Endothelial cell of umbilical vein (primary cell): ENCODE results near the gene NUDT22. TPM values are rescaled to one million over a fixed set of nuclear protein-coding genes. Genes with fewer than 3 reads are reported as not detected.

Experiments
- BruUV-seq: library from RNA; stranded (reverse); fragments of 400-500 nt; replicated peaks from 2 replicates; lab custom pipeline; 2021; lab: Mats Ljungman, UMichigan
- CTCF ChIA-PET: fragments of 300-600, 350-600 bp; sonication (Branson Sonifier 250); formaldehyde crosslinking; loops from one replicate; lab custom pipeline; 2021; ENCODE audit warnings: antibody characterized with exemption, inconsistent platforms; lab: Charles Lee
- POLR2A ChIA-PET: fragments of 300-600, 350-600 bp; sonication (Branson Sonifier 250); formaldehyde crosslinking; loops from one replicate; lab custom pipeline; 2021; ENCODE audit warnings: antibody characterized with exemption, inconsistent platforms; lab: Charles Lee
- DNase-seq: peaks from one replicate; pipeline ENCODE4 v3.0.0-alpha.2; 2011; ENCODE audit warnings: low read depth, low spot score
- FAIRE-seq: peaks from 2 replicates; lab custom pipeline; 2011; peaks lifted over from hg19 to GRCh38; lab: Jason Lieb, UNC
- H2AFZ ChIP-seq: 2 replicates; pipeline ENCODE4 v1.6.0; 2012; ENCODE audit warnings: low read depth, low read length, control low read depth, inconsistent platforms
- H3K27ac ChIP-seq: 2 replicates; pipeline ENCODE4 v1.5.1; 2011; ENCODE audit warnings: low read depth, mild to moderate bottlenecking, control low read depth, low read length, moderate library complexity; ENCODE audit not compliant: insufficient read depth
- H3K27me3 ChIP-seq, 2 experiments: 2 replicates each; pipeline versions ENCODE4 v1.6.0 to v1.6.1; 2011; ENCODE audit warnings: low read length in 2 of 2, mixed read lengths in 1 of 2; ENCODE audit not compliant: control insufficient read depth in 2 of 2, insufficient read depth in 2 of 2
- H3K36me3 ChIP-seq, 2 experiments: 2 replicates in 1 of 2; 3 replicates in 1 of 2; pipeline ENCODE4 v1.5.1; 2011; ENCODE audit warnings: low read length in 2 of 2, mild to moderate bottlenecking in 1 of 2, moderate library complexity in 1 of 2; ENCODE audit not compliant: control insufficient read depth in 2 of 2, insufficient read depth in 2 of 2; ENCODE audit errors: extremely low read depth in 1 of 2
- H3K4me1 ChIP-seq: 3 replicates; pipeline ENCODE4 v1.5.1; 2011; ENCODE audit warnings: mild to moderate bottlenecking, low read length; ENCODE audit not compliant: control insufficient read depth, insufficient read depth; ENCODE audit errors: extremely low read depth
- H3K4me2 ChIP-seq: 2 replicates; pipeline ENCODE4 v1.6.1; 2011; ENCODE audit warnings: low read length, control low read depth, mixed read lengths; ENCODE audit not compliant: insufficient read depth
- H3K4me3 ChIP-seq, 3 experiments: fragments of 200-600 bp in 1 of 3; sonication (generic), shearing (Covaris generic) in 1 of 3; replicated peaks in 1 of 3; 2 replicates each; pipeline ENCODE4 v1.5.1; 2011 to 2016; ENCODE audit warnings: control low read depth in 3 of 3, low read length in 3 of 3, mild to moderate bottlenecking in 2 of 3, inconsistent platforms in 1 of 3, low read depth in 1 of 3, moderate library complexity in 1 of 3; ENCODE audit not compliant: insufficient read depth in 1 of 3
- H3K79me2 ChIP-seq: 2 replicates; pipeline ENCODE4 v1.6.0; 2012; ENCODE audit warnings: low read length, inconsistent platforms; ENCODE audit not compliant: control insufficient read depth, insufficient read depth
- H3K9ac ChIP-seq: replicated peaks from 2 replicates; pipeline ENCODE3; 2011; ENCODE audit warnings: low read length, control low read depth; ENCODE audit not compliant: insufficient read depth; ENCODE audit errors: extremely low read depth
- H3K9me1 ChIP-seq: replicated peaks from 3 replicates; pipeline ENCODE4 v1.6.0; 2011; ENCODE audit warnings: mild to moderate bottlenecking, low read length; ENCODE audit not compliant: control insufficient read depth, insufficient read depth; ENCODE audit errors: extremely low read depth
- H3K9me3 ChIP-seq: replicated peaks from 2 replicates; pipeline ENCODE4 v1.5.1; 2012; ENCODE audit warnings: low read length, inconsistent platforms; ENCODE audit not compliant: control insufficient read depth, insufficient read depth
- H4K20me1 ChIP-seq: replicated peaks from 2 replicates; pipeline ENCODE3; 2011; ENCODE audit warnings: mild to moderate bottlenecking, low read length; ENCODE audit not compliant: control insufficient read depth, insufficient read depth; ENCODE audit errors: extremely low read depth
- CTCF ChIP-seq, 2 donors: IDR thresholded peaks; 1 replicate in 1 of 2; 2 replicates in 1 of 2; pipeline ENCODE4 v1.5.1; 2011; ENCODE audit warnings: low read length in 2 of 2, mild to moderate bottlenecking in 2 of 2, moderate library complexity in 2 of 2, control low read depth in 1 of 2, inconsistent platforms in 1 of 2, low read depth in 1 of 2; ENCODE audit not compliant: insufficient read depth in 1 of 2; ENCODE audit errors: extremely low read depth in 1 of 2
- EZH2 ChIP-seq: IDR thresholded peaks from 2 replicates; pipeline ENCODE4 v1.6.1; 2012; ENCODE audit warnings: borderline replicate concordance, low read depth, mild to moderate bottlenecking, moderate library complexity, low read length, inconsistent platforms; ENCODE audit not compliant: severe bottlenecking
- FOS ChIP-seq: IDR thresholded peaks from 2 replicates; pipeline ENCODE4 v1.6.1; 2011; ENCODE audit warnings: mild to moderate bottlenecking, low read length, moderate library complexity, borderline replicate concordance; ENCODE audit not compliant: insufficient read depth
- GATA2 ChIP-seq: IDR thresholded peaks from 2 replicates; pipeline ENCODE4 v1.7.0; 2011; ENCODE audit warnings: low read depth, mild to moderate bottlenecking, moderate library complexity, mixed read lengths, low read length; ENCODE audit not compliant: insufficient read length, insufficient read depth
- JUN ChIP-seq: IDR thresholded peaks from 2 replicates; pipeline ENCODE4 v1.6.1; 2011; ENCODE audit warnings: borderline replicate concordance, low read depth; ENCODE audit not compliant: insufficient read length, insufficient read depth
- MAX ChIP-seq: IDR thresholded peaks from 2 replicates; pipeline ENCODE4 v1.6.1; 2011; ENCODE audit not compliant: insufficient read depth, insufficient read length
- MYC ChIP-seq: IDR thresholded peaks from one replicate; pipeline ENCODE4 v1.6.1; 2011; ENCODE audit warnings: mild to moderate bottlenecking, low read depth, low read length
- POLR2A ChIP-seq: IDR thresholded peaks from 2 replicates; pipeline ENCODE4 v1.6.1; 2012; ENCODE audit warnings: low read depth, mild to moderate bottlenecking, control low read depth, low read length
- POLR2AphosphoS5 ChIP-seq: IDR thresholded peaks from 2 replicates; pipeline ENCODE4 v1.6.1; 2012; ENCODE audit warnings: low read depth, mild to moderate bottlenecking, control low read depth, low read length, moderate library complexity; ENCODE audit not compliant: insufficient read depth
- dilution Hi-C: fragments of 300-500 bp; cut with MboI; formaldehyde crosslinking; loops from one replicate; pipeline ENCODE4 v1.15.0; 2019; ENCODE audit warnings: low sequenced_read_pairs; ENCODE audit not compliant: extremely low pct_ligation_motif_present
- intact Hi-C: fragments of 100-400 bp; cut with micrococcal nuclease; formaldehyde crosslinking; loops from one replicate; pipeline ENCODE4 v1.10.0; 2022
- polyA plus RNA-seq, 4 experiments: library from polyadenylated mRNA; depleted of rRNA in 3 of 4; stranded (reverse) in 3 of 4; unstranded in 1 of 4; fragments of >200 nt; gene quantifications; 2 replicates each; pipeline versions ENCODE4 v1.2.1 to v1.2.3, GENCODE V29; 2011 to 2012; ENCODE audit warnings: missing spikeins in 1 of 4
- total RNA-seq: library from RNA; stranded (reverse); gene quantifications from 2 replicates; pipeline ENCODE4 v1.2.3, GENCODE V29; 2021

Gene NUDT22
- total and polyA plus RNA-seq, 2 donors (not counting 3 experiments of a cell fraction or from before 2014, with no cell fraction given): 37.8 to 54.8 TPM

GRCh38 chr11:64269540-64270220, 43.6 kb downstream of the NUDT22 start:
- TF ChIP-seq CTCF (IDR thresholded peaks at IDR 0.05; ENCODE audit: extremely low read depth in 1 of 2, insufficient read depth in 1 of 2, low read depth in 1 of 2, low read length in 2 of 2): no peak
- no peak for TF ChIP-seq MYC
- TF ChIP-seq POLR2AphosphoS5: peak; percentile 92
- TF ChIP-seq FOS: no peak
- TF ChIP-seq JUN: no peak
- peak; percentile 73 for TF ChIP-seq POLR2A
- no peak for TF ChIP-seq MAX
- no peak for TF ChIP-seq EZH2
- TF ChIP-seq GATA2: no peak
- POLR2A ChIA-PET: interaction anchor here (1.0 to 2.6 kb wide), 2 partner anchors 24 to 28 kb away, joined by 3 to 10 read pairs; partner anchors contain the start of gene PPP1R14B
- H3K4me3 ChIP-seq: peak overlapping the region in 2 of 3 experiments; percentile 58 to 66
- CTCF ChIA-PET: interaction anchor here (0.9 to 5.6 kb wide), 9 partner anchors 11 to 85 kb away, joined by 3 to 60 read pairs (median 5); partner anchors contain the start of genes CATSPERZ, FERMT3, PLCB3 and PPP1R14B
- intact Hi-C loops (loop anchor here (1.0 to 2.0 kb wide), 8 partner anchors 16 to 509 kb away; partner anchors contain the start of genes DNAJC4, ESRRA, GPR137 and PLCB3), dilution Hi-C loops (no loop called here)
- H2AFZ ChIP-seq: peak overlapping the region; percentile 9
- no peaks in the 10 kb centered on the region for H4K20me1 ChIP-seq
- no peaks in the 10 kb centered on the region for H3K9me3 ChIP-seq
- H3K9me1 ChIP-seq: no peaks in the 10 kb centered on the region
- TSS peak; percentile 30 for BruUV-seq
- H3K4me1 ChIP-seq: peaks cover 38% of the 10 kb centered on the region
- peak; percentile 100 for DNase-seq
- FAIRE-seq: peak; percentile 99
- peak overlapping the region; percentile 76 for H3K9ac ChIP-seq
- peak overlapping the region; percentile 76 for H3K27ac ChIP-seq
- H3K4me2 ChIP-seq: peak overlapping the region; percentile 43
- H3K27me3 ChIP-seq: no peaks in the 10 kb centered on the region
- H3K79me2 ChIP-seq: no peaks in the 10 kb centered on the region
- H3K36me3 ChIP-seq: peaks cover 0 to 13% of the 10 kb centered on the region in 2 experiments
